Esophagus (tissue), 2 donors: ENCODE results near the gene GP1BB. TPM values are rescaled to one million over a fixed set of nuclear protein-coding genes. Genes with fewer than 3 reads are reported as not detected.

Experiments
- H3K27ac ChIP-seq, 2 donors: one replicate each; pipeline ENCODE4 v1.5.1; 2013; ENCODE audit warnings: low read depth in 2 of 2, mild to moderate bottlenecking in 2 of 2, inconsistent platforms in 1 of 2, low read length in 1 of 2, moderate library complexity in 1 of 2
- H3K27me3 ChIP-seq, 2 donors: one replicate each; pipeline ENCODE4 v1.6.1; 2013; ENCODE audit warnings: low read length in 2 of 2, control low read depth in 1 of 2, mild to moderate bottlenecking in 1 of 2; ENCODE audit not compliant: insufficient read depth in 2 of 2, control insufficient read depth in 1 of 2
- H3K36me3 ChIP-seq, 2 donors: one replicate each; pipeline ENCODE4 v1.6.1; 2013; ENCODE audit warnings: low read length in 1 of 2; ENCODE audit not compliant: control insufficient read depth in 2 of 2, insufficient read depth in 2 of 2
- H3K4me1 ChIP-seq, 2 donors: one replicate each; pipeline ENCODE4 v1.6.1; 2013; ENCODE audit warnings: low read length in 1 of 2; ENCODE audit not compliant: control insufficient read depth in 2 of 2, insufficient read depth in 2 of 2
- H3K4me3 ChIP-seq, 2 donors: one replicate each; pipeline ENCODE4 v1.5.1; 2013; ENCODE audit warnings: low read length in 2 of 2, mild to moderate bottlenecking in 2 of 2, low read depth in 1 of 2, moderate library complexity in 1 of 2
- H3K9me3 ChIP-seq, 2 donors: one replicate each; pipeline ENCODE4 v1.6.1; 2013; ENCODE audit warnings: mild to moderate bottlenecking in 2 of 2, low read depth in 1 of 2, low read length in 1 of 2, moderate library complexity in 1 of 2; ENCODE audit not compliant: control insufficient read depth in 2 of 2, insufficient read depth in 1 of 2
- WGBS, 2 donors: extraction: QIAGEN DNeasy Blood & Tissue Kit; methylation state at CpG; one replicate each; pipeline ENCODE4 v1.1.7; 2013; 5-methylcytosine and 5-hydroxymethylcytosine counted together
- polyA plus RNA-seq, 2 donors: library from polyadenylated mRNA; stranded (reverse); fragments of 200-250 nt; gene quantifications; one replicate each; pipeline ENCODE4 v1.2.3, GENCODE V29; 2013
- donor health status: healthy with polysubstance abuse.
- donor health status: Bipolar disorder and iron deficiency.

Gene GP1BB
- polyA plus RNA-seq, 2 donors: 7.6 to 9.0 TPM

DNA sequence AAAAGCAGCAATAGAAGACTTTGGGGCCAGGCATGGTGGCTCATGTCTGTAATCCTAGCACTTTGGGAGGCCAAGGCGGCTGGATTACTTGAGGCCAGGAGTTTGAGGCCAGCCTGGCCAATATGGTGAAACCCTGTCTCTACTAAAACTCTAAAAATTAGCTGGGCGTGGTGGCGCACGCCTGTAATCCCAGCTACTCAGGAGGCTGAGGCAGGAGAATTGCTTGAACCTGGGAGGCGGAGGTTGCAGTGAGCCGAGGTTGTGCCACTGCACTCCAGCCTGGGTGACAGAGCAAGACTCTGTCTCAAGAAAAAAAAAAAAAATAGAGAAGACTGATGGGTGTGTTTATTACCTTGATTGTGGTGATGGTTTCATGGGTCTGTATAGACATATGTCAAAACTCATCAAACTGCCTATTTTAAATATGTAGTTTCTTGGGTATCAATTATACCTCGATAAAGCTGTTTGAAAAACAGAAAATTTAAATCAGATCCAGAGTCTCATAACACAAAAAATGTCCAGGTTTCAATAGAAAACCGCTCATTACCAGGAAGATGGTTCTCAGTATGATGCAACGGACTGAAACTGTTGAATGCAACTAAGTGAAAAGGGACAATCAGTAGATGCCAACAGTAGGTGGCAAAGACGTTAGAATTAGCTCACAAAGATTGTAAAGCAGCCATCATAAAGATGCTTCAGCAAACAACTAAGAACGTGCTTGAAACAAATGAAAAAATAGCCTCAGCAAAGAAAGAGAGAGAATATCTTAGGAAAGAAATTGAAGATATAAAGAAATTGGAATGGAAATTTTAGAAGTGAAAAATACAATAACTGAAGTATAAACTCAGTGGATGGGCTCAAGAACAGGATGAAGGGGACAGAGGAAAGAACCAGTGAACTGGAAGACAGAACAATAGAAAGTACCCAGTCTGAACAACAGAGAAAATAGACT lies 42.2 kb upstream of the GP1BB start:
- Histone ChIP-seq H3K4me1 (no peaks in the 10 kb centered on the region), H3K36me3 (no peaks in the 10 kb centered on the region)
- WGBS, 2 donors: 87 to 88% methylated on average over 9 to 11 of the region's 11 CpGs

DNA sequence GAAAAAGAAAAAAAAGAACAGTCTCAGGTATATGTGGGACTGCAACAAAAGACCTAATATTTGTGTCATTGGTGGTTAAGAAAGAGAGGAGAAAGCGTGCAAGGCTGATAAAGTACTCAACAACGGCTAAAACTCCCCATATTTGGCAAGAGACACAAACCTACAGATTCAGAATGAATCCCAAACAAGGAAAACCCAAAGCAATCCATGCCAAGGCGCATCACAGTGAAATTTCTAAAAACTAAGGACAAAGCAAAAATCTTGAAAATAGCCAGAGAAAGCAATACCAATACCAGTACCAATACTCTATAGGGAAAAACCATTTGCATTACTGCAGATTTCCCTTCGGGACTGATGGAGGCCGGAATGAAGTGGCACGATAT lies 41.5 kb upstream of the GP1BB start:
- WGBS, 2 donors: 84% methylated on average over 6 of the region's 6 CpGs
- Histone ChIP-seq H3K4me1 (no peaks in the 10 kb centered on the region), H3K36me3 (no peaks in the 10 kb centered on the region), H3K27ac (no peak overlapping the region), H3K27me3 (no peaks in the 10 kb centered on the region), H3K4me3 (no peak overlapping the region), H3K9me3 (no peaks in the 10 kb centered on the region)

More for the DNA sequence above, 42.2 kb upstream of the GP1BB start:
- Histone ChIP-seq H3K27ac (no peak overlapping the region), H3K27me3 (no peaks in the 10 kb centered on the region), H3K4me3 (no peak overlapping the region), H3K9me3 (no peaks in the 10 kb centered on the region)

DNA sequence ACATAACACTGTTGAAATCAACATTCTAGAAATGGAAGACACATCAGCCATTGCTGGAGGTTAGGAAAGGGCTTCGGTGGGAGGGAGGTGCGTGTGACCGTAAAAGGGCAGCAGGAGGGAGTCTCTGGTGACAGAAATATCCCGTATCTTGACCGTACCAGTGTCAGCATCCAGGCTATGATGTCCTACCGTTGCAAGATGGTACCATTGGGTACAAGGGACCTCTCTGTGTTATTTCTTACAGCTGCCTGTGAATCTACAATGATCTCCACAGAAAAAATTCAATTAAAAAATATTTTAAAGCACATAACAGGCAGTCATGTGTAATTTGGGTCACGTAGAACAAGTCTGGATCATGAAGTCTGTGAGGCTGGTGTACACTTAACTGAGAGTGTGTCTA lies 36.4 kb upstream of the GP1BB start:
- peaks cover 0 to 19% of the 10 kb centered on the region in 2 donors for H3K4me1 ChIP-seq
- no peaks in the 10 kb centered on the region for H3K36me3 ChIP-seq
- H3K4me3 ChIP-seq: no peak overlapping the region
- H3K9me3 ChIP-seq: no peaks in the 10 kb centered on the region
- no peak overlapping the region for H3K27ac ChIP-seq
- no peaks in the 10 kb centered on the region for H3K27me3 ChIP-seq
- WGBS, 2 donors: 85 to 91% methylated on average over 7 of the region's 7 CpGs

DNA sequence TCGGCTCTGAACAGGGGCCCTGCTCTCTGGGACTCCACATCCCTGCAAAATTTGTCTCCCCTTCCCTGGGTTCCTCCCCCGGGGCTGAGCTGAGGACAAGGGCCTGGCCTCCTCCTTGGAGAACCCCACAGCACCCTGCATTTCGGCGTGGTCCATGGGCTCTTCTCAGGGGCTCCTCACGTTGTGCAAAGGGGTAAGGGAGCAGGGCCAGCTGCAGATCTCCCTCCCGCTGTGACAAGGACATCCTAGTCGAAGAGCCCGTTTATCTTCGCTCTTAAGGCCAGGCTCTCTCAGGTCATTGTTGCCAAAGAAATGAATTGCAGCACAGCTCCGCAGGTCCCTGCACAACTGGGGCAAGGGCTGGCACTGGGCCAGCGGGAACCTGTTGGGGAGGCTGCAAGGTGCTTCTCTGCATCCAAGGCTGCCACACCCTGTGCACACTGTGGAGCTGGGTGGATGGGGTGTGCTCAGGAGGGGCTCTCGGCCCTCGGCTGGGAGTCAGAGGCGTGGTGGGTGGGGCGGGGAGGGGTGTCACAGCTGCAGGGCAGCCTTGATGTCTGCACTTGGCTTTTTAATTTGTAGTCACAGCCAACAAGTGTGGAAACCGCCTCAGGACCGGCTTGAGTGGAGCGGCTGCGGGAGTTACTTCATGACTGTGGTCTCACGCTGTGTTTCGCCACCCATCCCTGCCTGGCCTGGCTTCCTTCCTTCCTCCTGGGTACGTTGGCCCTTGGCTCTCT lies 35.6 kb upstream of the GP1BB start:
- peaks cover 0 to 21% of the 10 kb centered on the region in 2 donors for H3K4me1 ChIP-seq
- WGBS, 2 donors: 44 to 48% methylated on average over 22 of the region's 22 CpGs

DNA sequence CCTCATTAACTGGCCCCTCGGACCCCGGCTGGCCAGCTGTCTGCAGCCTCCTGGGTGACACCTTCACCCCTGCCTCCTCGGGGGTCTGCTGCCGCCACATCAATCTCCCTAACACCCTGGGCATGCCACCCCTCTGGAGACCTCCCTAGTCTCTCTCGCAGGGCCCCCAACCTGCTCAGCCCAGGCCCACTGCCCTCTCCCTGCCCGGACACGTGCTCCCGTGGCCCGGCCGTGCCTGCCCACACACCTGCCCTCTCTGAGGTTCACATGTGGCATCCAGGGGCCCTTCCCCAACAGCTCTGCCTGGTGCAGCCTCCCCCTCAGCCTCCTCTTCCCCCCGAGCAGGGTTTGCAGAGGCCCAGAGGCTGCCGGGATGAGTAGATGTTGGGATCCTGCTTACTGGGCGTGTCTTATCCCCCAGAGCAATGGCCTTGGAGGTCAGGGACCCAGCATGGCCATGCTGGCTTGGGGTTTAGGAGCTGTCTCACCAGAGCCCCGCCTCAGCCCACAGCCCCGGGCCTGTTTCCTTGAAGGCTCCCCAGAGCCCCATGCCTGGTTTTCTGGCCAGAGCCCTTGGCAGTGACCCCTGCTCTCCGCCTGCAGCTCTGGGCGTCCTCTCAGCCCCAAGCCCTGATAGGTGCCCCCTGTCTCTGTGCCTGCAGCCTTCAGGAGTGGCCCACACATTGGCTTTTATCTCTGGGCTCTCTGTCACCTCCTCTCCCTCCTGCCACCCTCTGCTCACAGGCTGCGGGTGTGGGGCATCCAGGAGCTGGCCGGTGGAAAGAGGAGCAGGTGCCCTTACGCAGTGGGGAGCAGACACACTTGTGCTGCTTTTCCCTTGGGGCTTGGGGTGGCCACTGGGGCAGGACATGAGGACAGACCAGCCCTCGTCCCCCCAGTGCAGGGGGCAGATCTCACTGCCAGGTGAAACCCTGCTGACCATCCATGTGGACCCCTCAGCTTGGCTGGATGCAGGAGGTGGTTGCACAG lies 34.7 kb upstream of the GP1BB start:
- Histone ChIP-seq H3K9me3 (no peaks in the 10 kb centered on the region), H3K27ac (peak overlapping the region; percentile 60 to 86), H3K27me3 (no peaks in the 10 kb centered on the region), H3K36me3 (no peaks in the 10 kb centered on the region), H3K4me3 (peak overlapping the region; percentile 28 to 35), H3K4me1 (peaks cover 0 to 21% of the 10 kb centered on the region in 2 donors)
- WGBS, 2 donors: 62 to 63% methylated on average over 21 of the region's 21 CpGs

More for the DNA sequence above, 35.6 kb upstream of the GP1BB start:
- Histone ChIP-seq H3K9me3 (no peaks in the 10 kb centered on the region), H3K27me3 (no peaks in the 10 kb centered on the region), H3K27ac (peak overlapping the region; percentile 60 to 86), H3K4me3 (peak overlapping the region; percentile 28 to 35), H3K36me3 (no peaks in the 10 kb centered on the region)

DNA sequence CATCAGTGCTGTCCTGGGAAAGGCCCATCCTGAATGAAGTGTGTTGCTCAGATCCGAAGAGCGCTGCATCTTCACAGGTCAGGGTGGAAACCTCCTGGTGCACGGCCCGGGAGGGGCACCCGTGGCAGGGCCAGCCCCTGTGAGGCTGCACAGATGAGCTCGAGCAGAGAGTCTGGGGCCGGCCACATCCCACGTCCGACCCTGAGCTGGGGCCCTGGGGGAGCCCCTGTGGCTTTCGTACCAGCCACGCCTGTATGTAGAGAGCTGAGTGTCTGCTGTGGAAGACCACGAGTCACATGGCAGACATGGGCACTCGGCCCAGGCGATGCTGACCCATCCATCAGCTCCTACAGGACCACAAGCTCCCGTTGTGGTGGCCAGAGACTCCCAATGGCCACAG lies 33.9 kb upstream of the GP1BB start:
- 78 to 81% methylated on average over 15 of the region's 15 CpGs for WGBS, 2 donors
- Histone ChIP-seq H3K36me3 (no peaks in the 10 kb centered on the region), H3K9me3 (no peaks in the 10 kb centered on the region), H3K4me1 (peaks cover 0 to 21% of the 10 kb centered on the region in 2 donors), H3K27me3 (no peaks in the 10 kb centered on the region), H3K27ac (peak overlapping the region in 1 of 2 donors; percentile 54), H3K4me3 (no peak overlapping the region)

DNA sequence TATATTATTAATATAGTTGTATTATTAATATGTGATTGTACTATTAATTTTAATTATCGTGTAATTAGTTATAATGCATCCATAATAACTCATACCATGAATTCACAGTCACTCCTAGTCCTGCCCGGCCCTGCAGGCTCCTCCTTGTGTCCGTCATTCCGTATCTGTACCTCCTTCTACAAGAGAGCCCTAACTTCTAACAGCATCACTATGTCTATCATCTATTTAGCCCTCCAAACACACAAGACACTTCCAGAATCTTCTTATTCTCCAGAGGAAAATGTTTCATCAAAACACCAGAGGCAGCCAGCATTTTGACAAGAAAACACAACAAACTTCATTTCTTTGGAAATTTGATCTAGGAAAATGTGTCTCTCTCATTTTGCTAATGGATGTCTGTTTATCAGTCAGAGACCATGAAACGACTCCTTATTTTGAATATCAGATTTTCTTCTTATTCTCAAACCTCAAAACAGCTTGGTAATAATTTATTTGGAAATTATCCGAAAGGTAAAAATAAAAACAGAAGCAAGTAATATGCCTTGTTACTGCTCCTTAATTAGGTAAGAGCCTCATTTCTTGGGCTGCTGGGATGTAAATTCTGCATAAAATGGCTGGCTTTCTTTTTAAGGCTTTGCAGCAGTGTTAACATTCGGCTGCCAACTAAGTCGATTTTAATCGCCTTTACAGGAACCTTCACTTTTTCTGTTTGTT lies 32.2 kb upstream of the GP1BB start:
- Histone ChIP-seq H3K36me3 (no peaks in the 10 kb centered on the region), H3K4me3 (no peak overlapping the region), H3K4me1 (peaks cover 0 to 21% of the 10 kb centered on the region in 2 donors), H3K27ac (peak overlapping the region; percentile 81 to 88), H3K9me3 (no peaks in the 10 kb centered on the region), H3K27me3 (no peaks in the 10 kb centered on the region)
- 40 to 55% methylated on average over 9 of the region's 9 CpGs for WGBS, 2 donors

DNA sequence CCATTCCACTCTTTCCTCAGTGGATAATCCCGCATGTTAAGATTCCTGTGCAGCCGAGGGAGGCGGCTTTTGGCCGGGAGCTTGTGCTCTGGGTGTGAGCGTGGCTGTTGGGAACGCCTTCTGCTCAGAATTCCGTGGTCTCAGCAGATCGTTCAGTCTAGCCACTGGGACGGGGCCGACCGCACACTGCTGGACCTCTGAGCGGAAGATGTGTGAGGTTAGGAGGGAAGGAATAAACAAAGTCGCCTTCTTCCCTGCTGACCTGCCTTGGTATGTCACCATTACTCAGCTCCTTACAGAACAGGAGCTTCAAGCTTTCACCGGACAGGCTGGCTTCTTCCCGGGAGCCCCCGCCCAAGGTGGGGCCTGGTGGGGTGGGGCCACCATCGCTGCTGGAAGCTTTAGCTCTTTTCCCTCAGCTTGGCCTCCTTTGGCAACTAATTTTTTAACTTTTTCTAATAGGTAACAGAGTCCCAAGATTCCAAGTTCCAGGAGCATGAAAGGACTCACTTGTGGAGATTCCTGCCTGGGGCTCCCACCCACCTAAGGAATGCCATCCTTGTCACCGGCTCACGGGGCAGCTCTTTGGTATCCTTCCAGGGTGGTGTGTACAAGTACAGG lies 31.5 kb upstream of the GP1BB start:
- WGBS, 2 donors: 19 to 29% methylated on average over 19 of the region's 19 CpGs
- H3K4me1 ChIP-seq: peaks cover 0 to 23% of the 10 kb centered on the region in 2 donors
- no peaks in the 10 kb centered on the region for H3K27me3 ChIP-seq
- peak overlapping the region; percentile 81 to 88 for H3K27ac ChIP-seq
- H3K4me3 ChIP-seq: peak overlapping the region; percentile 5 to 6
- no peaks in the 10 kb centered on the region for H3K36me3 ChIP-seq
- no peaks in the 10 kb centered on the region for H3K9me3 ChIP-seq
